IPS-11a (cell line): ENCODE data around the gene PCBP3.
"Not testable (repeated sequence)": the region's sequence is repeated elsewhere in the genome, so short reads cannot be mapped to it uniquely, and the experiment has no call there.

Experiments used
- H3K4me3 ChIP-seq: one replicate; pipeline ENCODE4 v1.5.1; 2013; ENCODE audit warnings: low read depth, low read length, control low read depth

The PCBP3 gene

DNA sequence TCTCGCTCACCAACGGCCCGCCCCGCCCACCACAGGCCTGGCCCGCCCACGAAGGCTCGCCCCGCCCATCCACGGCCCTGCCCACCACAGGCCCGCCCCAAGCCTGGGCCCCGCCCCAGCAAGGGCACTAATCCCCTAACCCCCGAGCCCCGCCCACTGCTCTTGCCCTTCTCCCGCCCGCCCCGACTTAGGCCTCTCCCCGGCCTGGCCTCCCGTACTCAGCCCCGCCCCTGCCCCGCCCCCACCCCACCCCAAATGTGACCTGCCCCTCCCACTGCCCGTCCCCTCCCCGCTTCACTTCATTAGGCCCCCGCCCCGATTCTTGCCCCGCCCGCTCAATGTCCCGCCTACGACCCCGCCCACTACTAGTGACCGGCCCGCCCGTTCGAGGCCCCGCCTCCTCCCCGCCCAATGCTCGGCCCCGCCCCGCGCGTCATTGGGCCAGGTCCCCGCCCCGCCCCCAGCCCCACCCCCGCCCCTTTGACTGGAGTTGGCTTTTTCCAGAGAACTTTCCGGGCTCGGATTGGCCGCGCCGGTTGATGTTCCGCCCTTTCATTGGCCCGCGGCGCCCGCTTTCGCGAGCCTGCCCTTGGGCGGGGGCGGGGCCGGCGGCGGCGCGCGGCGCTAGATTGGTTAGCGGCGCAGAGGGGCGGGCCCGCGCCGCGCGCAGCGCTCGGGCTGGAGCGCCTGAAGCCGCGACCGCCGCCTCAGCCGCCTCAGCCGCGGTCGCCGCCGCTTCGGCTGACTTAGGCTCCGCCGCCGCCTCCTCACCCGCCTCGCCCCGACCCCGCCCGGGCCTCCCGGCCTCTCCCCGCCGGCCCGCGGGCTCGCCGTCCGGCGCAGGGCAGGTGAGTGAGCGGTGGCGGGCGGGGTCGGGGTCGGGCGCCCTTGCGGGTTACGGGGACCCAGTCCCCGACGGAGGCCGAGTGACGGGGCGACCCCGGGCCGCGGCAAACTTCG is at the start of gene PCBP3:
Gene PCBP3, plus strand, starts transcription at position 705 of the 960 bp plus-strand sequence. CDS start 206,361 bp downstream, outside the sequence.
- H3K4me3 ChIP-seq = peak within 1 kb of the TSS; percentile 33

DNA sequence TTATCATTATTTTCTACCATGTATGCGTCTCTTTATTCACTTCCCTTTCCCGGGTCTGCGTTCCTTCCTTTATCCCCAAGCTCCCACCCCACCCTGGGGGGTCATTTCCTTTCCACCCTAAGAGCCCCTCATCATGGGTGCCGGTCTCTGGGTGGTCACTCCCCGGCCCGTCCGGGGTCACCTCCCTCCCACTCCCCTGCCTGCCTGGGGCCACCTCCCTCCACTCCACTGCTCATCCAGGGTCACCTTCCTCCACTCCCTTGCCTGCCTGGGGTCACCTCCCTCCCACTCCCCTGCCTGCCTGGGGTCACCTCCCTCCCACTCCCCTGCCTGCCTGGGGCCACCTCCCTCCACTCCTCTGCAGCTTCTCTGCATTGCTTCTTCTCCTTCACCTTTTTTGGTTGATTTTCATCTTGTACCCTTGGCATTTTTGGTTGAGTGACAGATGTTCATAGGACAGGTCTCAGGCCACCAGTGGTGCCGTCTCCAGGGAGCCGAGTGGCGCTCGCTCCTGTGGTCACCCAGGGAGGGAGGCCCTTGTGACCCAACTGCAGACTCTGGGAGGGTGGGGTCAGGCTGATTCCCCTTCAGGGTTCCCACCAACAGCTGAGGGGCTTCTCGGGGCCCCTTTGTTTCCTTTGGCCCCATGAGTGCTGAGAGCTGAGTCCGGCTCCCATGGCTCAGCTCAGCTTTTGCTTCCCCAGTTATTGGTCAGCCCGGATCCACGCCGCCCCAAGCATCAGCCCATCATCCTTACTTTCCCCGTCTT is 48.6 kb upstream of the PCBP3 start:
- no peak overlapping the region for H3K4me3 ChIP-seq

DNA sequence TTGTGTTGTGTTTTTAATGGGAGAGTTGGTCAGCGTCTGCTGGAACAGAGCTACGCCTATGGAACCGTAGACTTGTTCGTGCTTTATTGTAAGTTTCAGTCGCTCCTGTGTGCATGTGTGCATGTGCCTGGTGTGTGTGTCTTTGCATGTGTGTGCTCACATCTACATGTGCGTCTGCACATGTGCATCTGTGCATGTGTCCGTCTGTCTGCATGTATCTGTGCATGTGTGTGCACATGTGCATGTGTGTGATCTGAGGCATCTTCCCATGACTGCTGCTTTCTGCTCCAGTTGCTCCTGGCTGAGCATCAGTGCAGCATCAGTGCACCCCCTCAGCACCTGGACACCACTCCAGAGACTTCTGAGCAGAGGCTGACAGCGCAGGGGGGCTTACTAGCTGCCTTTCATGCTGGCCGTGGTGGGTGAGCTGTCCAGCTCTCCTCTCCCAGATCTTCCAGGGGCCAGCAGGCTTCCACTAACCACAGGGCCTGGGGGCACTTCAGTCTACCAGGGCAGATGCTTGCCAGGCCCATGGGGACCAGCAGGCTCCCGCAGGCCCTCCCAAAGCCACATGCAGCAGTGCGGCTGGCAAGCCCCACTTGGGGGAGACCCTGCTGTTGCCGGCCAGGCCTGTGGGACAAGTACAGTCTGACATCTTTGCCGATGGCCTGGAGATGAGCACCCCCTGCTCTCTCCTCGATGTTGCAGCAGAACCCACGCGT is 47.8 kb upstream of the PCBP3 start:
- no peak overlapping the region for H3K4me3 ChIP-seq

DNA sequence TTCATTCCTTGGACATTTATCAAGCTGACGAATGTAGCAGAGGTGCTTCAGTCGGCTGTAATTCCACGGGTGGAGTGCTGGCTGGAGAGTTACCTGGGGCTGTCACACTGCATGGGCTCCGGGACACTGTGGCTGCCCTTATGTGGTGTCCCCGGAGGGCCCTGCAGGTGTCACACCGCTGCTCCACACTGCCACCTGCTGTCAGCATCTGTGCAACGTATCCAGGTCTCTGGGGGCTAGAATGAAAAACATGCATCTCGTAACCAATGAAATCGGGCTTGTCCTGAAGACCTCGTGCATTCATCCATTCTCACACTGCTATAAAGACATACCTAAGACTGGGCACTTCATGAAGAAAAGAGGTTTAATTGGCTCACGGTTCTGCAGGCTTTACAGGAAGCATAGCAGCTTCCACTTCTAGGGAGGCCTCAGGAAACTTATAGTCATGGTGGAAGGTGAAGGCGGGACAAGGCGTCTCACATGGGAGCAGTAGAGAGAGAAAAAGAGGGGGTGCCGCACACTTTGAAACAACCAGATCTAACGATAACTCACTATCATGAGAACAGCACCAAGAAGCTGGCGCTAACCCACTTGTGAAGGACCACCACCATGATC is 46.7 kb upstream of the PCBP3 start:
- no peak overlapping the region for H3K4me3 ChIP-seq

DNA sequence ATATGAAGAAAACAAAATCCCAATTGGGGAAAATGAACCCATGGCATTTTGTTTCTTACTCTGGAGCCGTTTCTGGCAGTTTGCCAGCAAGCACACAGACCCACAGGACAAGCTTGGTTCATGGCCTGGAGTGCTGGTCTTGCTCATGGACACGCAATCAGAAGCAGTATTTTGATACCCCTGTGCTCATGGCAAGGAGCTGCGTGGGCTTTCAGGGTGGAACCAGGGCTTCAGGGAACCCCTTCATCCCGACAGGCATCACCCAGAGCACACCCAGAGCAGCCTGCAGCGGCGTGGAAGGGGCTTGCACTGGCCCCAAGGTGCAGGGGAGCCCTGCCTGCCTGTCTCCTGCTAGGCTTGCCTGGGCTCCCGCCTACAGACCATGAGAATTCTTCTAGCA is 45.4 kb upstream of the PCBP3 start:
- no peak overlapping the region for H3K4me3 ChIP-seq

DNA sequence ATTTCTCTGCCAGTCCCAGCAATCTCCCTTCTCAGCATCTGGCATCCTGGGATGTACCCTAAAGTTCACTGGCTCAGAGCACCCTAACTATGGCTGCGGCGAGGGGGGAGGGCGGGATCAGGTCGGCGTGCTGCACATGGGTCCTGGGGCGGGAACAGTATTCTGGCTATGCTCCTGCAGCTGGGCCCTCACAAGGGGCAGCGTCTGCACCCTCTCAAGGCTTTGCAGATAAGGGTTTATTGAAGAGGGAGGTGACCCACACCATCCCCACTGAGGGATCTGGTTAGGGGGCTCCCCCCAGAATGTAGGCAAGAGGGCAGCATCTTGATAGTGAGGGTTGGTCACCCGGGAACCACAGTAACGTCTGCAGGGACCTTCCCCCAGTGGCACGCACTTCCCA is 44.9 kb upstream of the PCBP3 start:
- H3K4me3 ChIP-seq = no peak overlapping the region

DNA sequence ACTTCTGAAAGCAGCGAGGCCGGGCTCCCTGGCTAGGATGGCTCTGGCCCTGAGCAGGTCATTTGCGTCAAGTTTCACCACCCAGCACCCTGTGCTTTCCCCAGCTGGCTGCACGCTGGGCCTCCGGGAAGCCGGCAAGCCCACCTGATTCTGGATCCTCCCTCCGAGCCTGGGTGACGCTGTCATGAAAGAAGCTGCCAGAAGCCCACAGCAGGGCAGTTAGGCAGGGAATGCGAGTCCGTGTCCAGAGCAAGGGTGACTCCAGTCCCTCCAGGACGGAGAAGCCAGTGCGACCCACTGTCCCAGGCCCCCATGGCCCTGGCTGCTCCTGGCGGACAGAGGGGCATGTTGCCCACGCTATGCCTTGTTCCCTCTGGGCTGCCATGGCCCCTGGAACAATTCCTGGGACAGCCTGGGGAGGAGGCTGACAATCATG is 44.4 kb upstream of the PCBP3 start:
- H3K4me3 ChIP-seq = no peak overlapping the region

DNA sequence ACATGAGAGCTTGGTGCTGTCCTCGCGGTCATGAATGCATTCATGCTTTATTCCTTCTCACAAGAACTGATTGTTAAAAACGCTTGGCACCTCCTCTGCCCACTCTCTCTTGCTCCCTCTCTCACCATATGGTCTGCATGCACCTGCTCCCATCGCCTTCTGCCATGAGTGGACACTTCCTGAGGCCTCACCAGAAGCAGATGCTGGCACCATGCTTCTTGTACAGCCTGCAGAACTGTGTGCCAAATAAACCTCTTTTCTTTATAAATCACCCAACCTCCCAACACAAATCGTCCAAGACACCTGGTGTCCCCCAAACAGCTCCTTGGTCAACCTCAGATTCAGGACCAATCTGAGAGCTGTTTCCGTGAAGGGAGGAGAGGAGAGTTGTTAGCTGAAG is 43.3 kb upstream of the PCBP3 start:
- H3K4me3 ChIP-seq = no peak overlapping the region

DNA sequence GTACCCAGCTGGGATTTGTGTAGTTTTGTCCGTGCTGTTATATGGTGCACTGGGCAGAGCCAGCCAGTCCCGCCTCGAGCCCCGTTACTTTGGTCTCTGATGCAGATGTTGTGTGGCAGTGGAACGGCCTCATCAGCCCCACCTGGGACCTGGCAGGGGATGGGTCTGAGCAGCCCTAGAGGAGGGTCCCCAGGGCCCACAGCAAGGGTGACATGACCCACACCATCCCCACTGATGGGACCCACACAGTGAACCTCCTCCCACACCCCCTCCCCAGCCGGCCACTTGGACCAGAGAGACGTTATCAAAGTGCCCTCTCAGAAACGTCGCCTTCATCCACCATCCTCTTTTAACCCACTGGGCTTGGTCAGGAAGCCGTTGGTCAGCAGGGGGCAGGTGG is 42.0 kb upstream of the PCBP3 start:
- no peak overlapping the region for H3K4me3 ChIP-seq

DNA sequence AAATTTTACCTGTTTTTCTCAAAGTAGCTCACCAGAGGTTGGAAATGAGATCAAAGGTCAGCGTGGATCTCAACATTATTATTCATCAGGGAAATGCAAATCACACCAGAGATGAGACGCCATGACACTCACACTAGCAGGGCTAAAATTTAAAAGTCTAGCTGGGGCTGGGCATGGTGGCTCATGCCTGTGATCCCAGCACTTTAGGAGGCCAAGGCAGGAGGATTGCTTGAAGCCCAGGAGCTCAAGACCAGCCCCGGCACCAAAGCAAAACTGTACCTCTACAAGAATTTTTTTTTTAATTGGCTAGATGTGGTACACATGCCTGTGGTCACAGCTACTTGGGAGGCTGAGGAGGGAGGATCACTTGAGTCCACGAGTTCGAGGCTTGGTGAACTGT is 41.4 kb upstream of the PCBP3 start:
- H3K4me3 ChIP-seq = no peak overlapping the region

DNA sequence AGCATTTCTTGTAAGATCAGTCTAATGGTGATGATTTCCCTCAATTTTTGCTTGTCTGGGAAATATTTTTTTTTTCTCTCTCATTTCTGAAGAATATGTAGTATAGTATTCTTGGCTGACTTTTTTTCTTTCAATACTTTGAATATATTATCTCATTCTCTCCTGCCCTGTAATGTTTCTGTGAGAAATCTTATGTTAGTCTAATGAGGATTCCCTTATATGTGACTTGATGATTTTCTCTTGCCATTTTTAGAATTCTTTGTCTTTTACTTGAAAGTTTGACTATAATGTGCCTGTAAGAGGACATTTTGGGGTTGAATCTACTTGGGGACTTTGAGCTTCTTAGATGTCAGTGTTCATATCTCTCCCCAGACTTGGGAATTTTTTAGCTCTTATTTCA is 40.0 kb upstream of the PCBP3 start:
- H3K4me3 ChIP-seq = no peak overlapping the region

DNA sequence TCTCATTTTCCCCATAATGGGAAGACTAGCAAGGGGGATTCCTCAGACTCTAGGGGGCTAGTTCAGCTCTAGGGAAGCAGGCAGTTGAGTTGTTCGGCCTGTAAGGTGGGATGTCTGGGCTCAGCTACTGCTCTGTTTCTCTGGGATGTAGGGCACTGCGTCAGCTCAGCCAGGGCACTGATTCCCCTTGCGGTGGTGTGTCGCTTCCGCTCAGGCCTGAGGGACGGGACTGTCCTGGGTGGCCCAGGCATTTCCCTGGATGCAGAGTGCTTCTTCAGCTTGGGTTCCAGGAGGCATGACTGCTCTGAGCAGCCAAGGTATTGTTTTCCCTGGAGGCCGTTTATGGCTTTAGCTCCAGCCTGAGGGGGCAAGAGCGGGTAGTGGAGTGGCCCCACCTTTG is 38.8 kb upstream of the PCBP3 start:
- not testable (repeated sequence) for H3K4me3 ChIP-seq

DNA sequence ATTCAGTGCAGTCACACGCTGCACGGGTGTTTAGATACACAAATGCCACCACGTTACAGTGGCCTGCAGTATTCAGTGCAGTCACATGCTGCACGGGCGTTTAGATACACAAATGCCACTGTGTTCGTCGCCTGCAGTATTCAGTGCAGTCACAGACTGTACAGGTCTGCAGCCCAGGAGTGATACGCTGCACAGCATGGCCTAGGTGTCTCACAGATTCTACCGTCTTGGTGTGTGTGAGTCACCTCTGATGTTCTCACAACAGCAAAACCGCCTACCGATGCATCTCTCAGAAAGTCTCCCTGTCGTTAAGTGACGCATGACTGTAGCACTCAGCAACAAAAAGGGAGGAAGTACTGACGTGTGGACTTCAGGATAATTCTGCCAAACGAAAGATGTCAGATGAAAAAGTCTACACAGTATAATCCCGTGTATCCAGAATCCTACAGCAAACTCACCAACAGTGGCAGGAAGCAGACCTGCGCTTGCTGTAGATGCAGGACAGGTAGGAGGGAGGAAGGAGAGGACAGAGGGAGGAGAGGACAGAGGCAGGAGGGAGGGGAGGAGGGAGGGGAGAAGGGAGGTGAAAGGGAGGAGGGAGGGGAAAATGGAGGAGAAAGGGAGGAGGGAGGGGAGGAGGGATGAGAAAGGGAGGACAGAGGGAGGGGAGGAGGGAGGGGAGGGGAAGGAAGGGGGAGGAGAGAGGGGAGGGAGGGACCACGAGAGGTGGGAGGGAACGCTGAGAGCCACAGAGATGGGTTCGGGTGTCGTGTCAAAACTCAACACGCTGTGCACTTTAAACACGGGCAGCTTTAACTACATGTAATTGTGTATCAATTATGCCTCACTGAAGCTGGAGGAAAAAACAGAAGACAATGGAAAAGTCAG is 36.3 kb upstream of the PCBP3 start:
- no peak overlapping the region for H3K4me3 ChIP-seq

DNA sequence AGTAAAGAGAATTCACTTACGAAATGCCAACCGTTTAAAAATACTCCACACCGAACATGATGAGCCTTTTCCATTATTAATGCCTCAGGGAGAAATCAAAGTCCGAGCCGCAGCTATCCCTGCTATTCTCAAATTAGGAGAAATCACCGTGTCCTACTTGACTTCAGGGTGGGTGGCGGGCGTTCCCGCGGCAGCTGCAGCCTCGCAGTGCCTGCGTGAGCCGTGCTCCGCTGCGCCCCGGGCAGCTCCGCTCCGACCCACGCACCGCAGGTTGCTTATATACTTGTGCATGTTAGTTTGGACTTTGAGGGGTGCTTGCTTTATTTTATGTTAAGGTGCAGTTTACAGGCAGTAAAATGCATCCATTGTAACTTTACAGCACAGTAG is 35.6 kb upstream of the PCBP3 start:
- H3K4me3 ChIP-seq = no peak overlapping the region

DNA sequence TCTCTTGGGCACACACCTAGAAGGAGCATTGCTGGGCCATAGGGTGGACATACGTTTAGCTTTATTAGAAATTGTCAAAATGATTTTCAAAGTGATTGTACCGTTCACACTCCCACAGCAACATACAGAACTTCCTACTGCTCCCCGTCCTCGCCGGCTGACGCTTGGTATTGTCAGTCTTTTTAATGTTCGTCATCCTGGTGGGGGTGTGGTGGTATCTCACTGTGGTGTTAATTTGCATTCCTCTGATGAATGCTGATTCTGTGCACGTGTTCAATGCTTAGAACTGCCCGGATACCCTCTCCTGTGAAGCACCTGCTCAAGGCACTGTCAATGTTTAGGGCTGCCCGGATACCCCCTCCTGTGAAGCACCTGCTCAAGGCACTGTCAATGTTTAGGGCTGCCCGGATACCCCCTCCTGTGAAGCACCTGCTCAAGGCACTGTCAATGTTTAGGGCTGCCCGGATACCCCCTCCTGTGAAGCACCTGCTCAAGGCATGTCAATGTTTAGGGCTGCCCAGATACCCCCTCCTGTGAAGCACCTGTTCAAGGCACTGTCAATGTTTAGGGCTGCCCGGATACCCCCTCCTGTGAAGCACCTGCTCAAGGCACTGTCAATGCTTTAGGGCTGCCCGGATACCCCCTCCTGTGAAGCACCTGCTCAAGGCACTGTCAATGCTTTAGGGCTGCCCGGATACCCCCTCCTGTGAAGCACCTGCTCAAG is 34.6 kb upstream of the PCBP3 start:
- not testable (repeated sequence) for H3K4me3 ChIP-seq

DNA sequence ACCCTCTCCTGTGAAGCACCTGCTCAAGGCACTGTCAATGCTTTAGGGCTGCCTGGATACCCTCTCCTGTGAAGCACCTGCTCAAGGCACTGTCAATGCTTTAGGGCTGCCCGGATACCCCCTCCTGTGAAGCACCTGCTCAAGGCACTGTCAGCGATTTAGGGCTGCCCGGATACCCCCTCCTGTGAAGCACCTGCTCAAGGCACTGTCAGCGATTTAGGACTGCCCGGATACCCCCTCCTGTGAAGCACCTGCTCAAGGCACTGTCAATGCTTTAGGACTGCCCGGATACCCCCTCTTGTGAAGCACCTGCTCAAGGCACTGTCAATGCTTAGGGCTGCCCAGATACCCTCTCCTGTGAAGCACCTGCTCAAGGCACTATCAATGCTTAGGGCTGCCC is 33.9 kb upstream of the PCBP3 start:
- H3K4me3 ChIP-seq = not testable (repeated sequence)

DNA sequence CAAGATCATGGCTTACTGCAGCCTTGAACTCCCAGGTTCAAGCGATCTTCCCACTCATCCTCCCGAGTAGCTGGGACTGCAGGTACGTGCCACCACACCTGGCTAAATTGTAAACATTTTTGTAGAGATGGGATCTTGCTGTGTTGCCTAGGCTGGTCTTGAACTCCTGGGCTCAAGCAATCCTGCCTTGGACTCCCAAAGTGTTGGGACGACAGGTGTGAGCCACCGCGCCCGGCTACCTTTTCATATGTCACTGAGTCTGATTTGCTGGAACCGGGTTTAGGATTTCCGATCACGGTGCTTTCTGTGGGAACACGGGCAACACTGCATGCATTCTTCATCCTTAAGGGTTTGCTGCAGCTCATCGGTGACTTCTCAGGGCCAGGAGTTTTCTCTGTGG is 32.2 kb upstream of the PCBP3 start:
- H3K4me3 ChIP-seq = no peak overlapping the region

DNA sequence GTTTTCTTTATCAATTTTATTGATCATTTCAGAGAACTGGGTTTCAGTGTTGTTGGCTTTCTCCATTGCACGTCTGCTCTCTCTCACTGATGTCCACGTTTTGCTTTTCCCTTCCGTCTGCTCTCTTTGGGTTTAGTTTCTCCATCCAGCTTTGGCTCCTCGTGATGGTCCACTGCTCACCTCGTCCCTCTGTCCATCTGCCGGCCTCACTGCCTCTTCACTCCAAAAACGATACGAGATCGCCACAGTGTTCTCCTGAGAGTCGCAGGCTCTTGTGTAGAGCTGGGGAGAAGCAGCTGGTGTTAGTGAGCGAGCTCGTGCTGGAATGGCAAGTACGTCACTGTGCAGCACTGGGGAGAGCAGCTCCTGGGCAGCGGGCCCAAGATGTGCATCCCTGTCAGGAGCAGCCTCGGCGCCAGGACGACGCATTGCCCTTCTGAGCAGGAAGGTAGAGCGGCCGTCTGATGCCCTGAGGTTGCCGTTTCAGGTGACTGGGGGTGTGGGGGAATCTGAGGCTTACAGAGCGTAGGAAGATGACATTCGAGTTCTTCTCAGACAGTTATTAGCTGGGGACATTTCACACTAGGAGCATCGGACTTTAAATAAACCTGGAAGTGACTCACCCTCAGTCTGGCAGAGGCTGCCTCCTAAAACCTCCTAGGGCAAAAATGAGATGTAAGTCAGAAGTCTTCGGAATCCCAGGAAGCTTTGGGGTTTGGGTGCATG is 31.4 kb upstream of the PCBP3 start:
- H3K4me3 ChIP-seq = no peak overlapping the region

DNA sequence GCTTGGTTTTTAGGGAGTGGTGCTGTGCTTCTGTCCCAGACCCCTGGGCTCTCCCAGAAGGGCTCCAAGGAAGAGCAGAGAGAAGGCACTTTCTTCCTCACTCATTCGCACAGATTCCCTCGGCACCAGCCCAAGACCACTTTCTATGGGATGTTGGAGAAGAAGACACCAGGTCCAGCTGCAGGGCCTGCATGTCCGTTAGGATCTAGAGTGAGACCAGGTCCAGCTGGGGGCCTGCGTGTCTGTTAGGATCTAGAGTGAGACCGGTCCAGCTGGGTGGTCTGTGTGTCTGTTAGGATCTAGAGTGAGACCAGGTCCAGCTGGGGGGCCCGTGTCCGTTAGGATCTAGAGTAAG is 30.9 kb upstream of the PCBP3 start:
- H3K4me3 ChIP-seq = not testable (repeated sequence)
